H1 (cell line): ENCODE results near the gene NECTIN2. TPM values are rescaled to one million over a fixed set of nuclear protein-coding genes. Genes with fewer than 3 reads are reported as not detected.
A peak's percentile ranks its signal among the peaks of the same experiment; 100 is the strongest.

Source experiments
- CTCF ChIA-PET: fragments of 300-600 bp; sonication (Branson Sonifier 250); formaldehyde crosslinking; loops from one replicate; lab custom pipeline; 2021; ENCODE audit not compliant: partially characterized antibody; lab: Charles Lee
- POLR2A ChIA-PET: fragments of 300-600 bp; sonication (Branson Sonifier 250); formaldehyde crosslinking; loops from one replicate; lab custom pipeline; 2021; ENCODE audit warnings: inconsistent platforms; ENCODE audit not compliant: partially characterized antibody; lab: Charles Lee
- DNase-seq, 2 experiments: peaks; one replicate each; pipeline versions ENCODE4 v3.0.0 to v3.0.0-alpha.2; 2010 to 2022; ENCODE audit warnings: low spot score in 2 of 2, low read depth in 1 of 2, mixed read lengths in 1 of 2
- FAIRE-seq: peaks from 2 replicates; lab custom pipeline; 2011; peaks lifted over from hg19 to GRCh38; lab: Jason Lieb, UNC
- H2AFZ ChIP-seq: 2 replicates; pipeline ENCODE4 v1.8.1; 2012; ENCODE audit warnings: low read length, inconsistent platforms
- H2AK5ac ChIP-seq: 2 replicates; pipeline ENCODE4 v1.6.1; 2013; ENCODE audit warnings: low read depth, low read length
- H2BK120ac ChIP-seq: replicated peaks from 2 replicates; pipeline ENCODE3; 2013; ENCODE audit warnings: low read depth, low read length, inconsistent platforms
- H2BK12ac ChIP-seq: 2 replicates; pipeline ENCODE4 v1.6.1; 2013; ENCODE audit warnings: low read depth, low read length
- H2BK15ac ChIP-seq: 2 replicates; pipeline ENCODE4 v1.6.1; 2013; ENCODE audit warnings: low read length
- H2BK20ac ChIP-seq: 2 replicates; pipeline ENCODE4 v1.6.1; 2013; ENCODE audit warnings: low read length
- H2BK5ac ChIP-seq: 2 replicates; pipeline ENCODE4 v1.6.1; 2013; ENCODE audit warnings: low read depth, low read length
- H3K14ac ChIP-seq: 2 replicates; pipeline ENCODE4 v1.6.1; 2013; ENCODE audit warnings: inconsistent platforms; ENCODE audit not compliant: insufficient read length
- H3K18ac ChIP-seq: 2 replicates; pipeline ENCODE4 v1.6.1; 2013; ENCODE audit warnings: low read length; ENCODE audit errors: extremely low read depth
- H3K23ac ChIP-seq: 2 replicates; pipeline ENCODE4 v1.6.1; 2013; ENCODE audit warnings: inconsistent platforms; ENCODE audit not compliant: insufficient read length
- H3K23me2 ChIP-seq: 2 replicates; pipeline ENCODE4 v1.6.1; 2013; ENCODE audit warnings: low read depth, low read length
- H3K27ac ChIP-seq: 2 replicates; pipeline ENCODE4 v1.6.1; 2011; ENCODE audit warnings: low read depth, low read length, inconsistent platforms
- H3K27me3 ChIP-seq, 4 experiments: replicated peaks in 1 of 4; 1 replicate in 1 of 4; 2 replicates in 3 of 4; pipeline versions ENCODE4 v1.6.1 to v1.8.1; 2011 to 2013; ENCODE audit warnings: low read length in 3 of 4, mild to moderate bottlenecking in 3 of 4, inconsistent platforms in 2 of 4, mixed read lengths in 2 of 4, moderate library complexity in 1 of 4; ENCODE audit not compliant: control insufficient read depth in 3 of 4, insufficient read depth in 3 of 4; ENCODE audit errors: extremely low read depth in 1 of 4
- H3K36me3 ChIP-seq, 4 experiments: 2 replicates each; pipeline versions ENCODE4 v1.6.1 to v1.8.1; 2011 to 2013; ENCODE audit warnings: mild to moderate bottlenecking in 4 of 4, low read length in 3 of 4, moderate library complexity in 2 of 4, control low read depth in 1 of 4, inconsistent platforms in 1 of 4; ENCODE audit not compliant: insufficient read depth in 4 of 4, control insufficient read depth in 2 of 4
- H3K4ac ChIP-seq: replicated peaks from 2 replicates; pipeline ENCODE3; 2013; ENCODE audit warnings: low read length, low read depth, mixed read lengths, inconsistent platforms; ENCODE audit not compliant: insufficient read length
- H3K4me1 ChIP-seq, 4 experiments: replicated peaks in 1 of 4; 1 replicate in 1 of 4; 2 replicates in 3 of 4; pipeline versions ENCODE4 v1.6.1 to v1.8.1; 2011 to 2013; ENCODE audit warnings: low read length in 3 of 4, inconsistent platforms in 2 of 4, mixed read lengths in 1 of 4; ENCODE audit not compliant: insufficient read depth in 4 of 4, control insufficient read depth in 3 of 4
- H3K4me2 ChIP-seq, 2 experiments: 2 replicates each; pipeline versions ENCODE4 v1.6.1 to v1.8.1; 2011 to 2013; ENCODE audit warnings: low read depth in 2 of 2, low read length in 2 of 2, control low read depth in 1 of 2, inconsistent platforms in 1 of 2, mild to moderate bottlenecking in 1 of 2; ENCODE audit not compliant: insufficient read depth in 1 of 2
- H3K4me3 ChIP-seq, 4 experiments: fragments of 200-600, 300-600 bp in 1 of 4; sonication (generic), shearing (Covaris generic), sonication (Bioruptor Twin) in 1 of 4; 2 replicates each; pipeline versions ENCODE4 v1.5.1 to v1.8.1; 2011 to 2016; ENCODE audit warnings: low read length in 4 of 4, low read depth in 3 of 4, control low read depth in 2 of 4, inconsistent platforms in 2 of 4, mild to moderate bottlenecking in 2 of 4, mixed read lengths in 1 of 4, moderate library complexity in 1 of 4; ENCODE audit not compliant: insufficient read depth in 2 of 4; ENCODE audit errors: extremely low read depth in 1 of 4
- H3K56ac ChIP-seq: replicated peaks from 2 replicates; pipeline ENCODE3; 2013; ENCODE audit warnings: low read depth, mild to moderate bottlenecking, mixed read lengths, low read length, inconsistent platforms; ENCODE audit not compliant: insufficient read length
- H3K79me1 ChIP-seq: 2 replicates; pipeline ENCODE4 v1.6.1; 2013; ENCODE audit warnings: low read depth, low read length, control low read depth
- H3K79me2 ChIP-seq, 2 experiments: 2 replicates each; pipeline versions ENCODE4 v1.6.1 to v1.8.1; 2012 to 2013; ENCODE audit warnings: low read length in 2 of 2, mild to moderate bottlenecking in 2 of 2, inconsistent platforms in 1 of 2; ENCODE audit not compliant: insufficient read depth in 2 of 2, control insufficient read depth in 1 of 2
- H3K9ac ChIP-seq, 4 experiments: replicated peaks in 1 of 4; 1 replicate in 1 of 4; 2 replicates in 3 of 4; pipeline versions ENCODE4 v1.6.1 to v1.8.1; 2011 to 2013; ENCODE audit warnings: low read depth in 3 of 4, low read length in 3 of 4, control low read depth in 2 of 4, mild to moderate bottlenecking in 2 of 4, moderate library complexity in 2 of 4, inconsistent platforms in 1 of 4; ENCODE audit errors: extremely low read depth in 1 of 4
- H3K9me3 ChIP-seq, 2 experiments: 2 replicates each; pipeline versions ENCODE4 v1.6.1 to v1.8.1; 2012 to 2013; ENCODE audit warnings: mild to moderate bottlenecking in 2 of 2, moderate library complexity in 2 of 2, control low read depth in 1 of 2, inconsistent platforms in 1 of 2, low read depth in 1 of 2, low read length in 1 of 2, mixed read lengths in 1 of 2; ENCODE audit not compliant: insufficient read depth in 2 of 2
- H4K20me1 ChIP-seq, 2 experiments: replicated peaks in 1 of 2; 2 replicates each; pipeline versions ENCODE3 to v1.8.1; 2011 to 2013; ENCODE audit warnings: inconsistent platforms in 2 of 2, low read length in 2 of 2, mild to moderate bottlenecking in 1 of 2; ENCODE audit not compliant: insufficient read depth in 2 of 2, control insufficient read depth in 1 of 2
- H4K5ac ChIP-seq: 2 replicates; pipeline ENCODE4 v1.6.1; 2013; ENCODE audit warnings: low read length, low read depth, mixed read lengths, inconsistent platforms; ENCODE audit not compliant: insufficient read length
- H4K8ac ChIP-seq: 2 replicates; pipeline ENCODE4 v1.8.0; 2013; ENCODE audit warnings: mild to moderate bottlenecking, moderate library complexity, low read length, inconsistent platforms; ENCODE audit not compliant: insufficient read depth; ENCODE audit errors: extremely low read depth
- H4K91ac ChIP-seq: replicated peaks from 2 replicates; pipeline ENCODE3; 2013; ENCODE audit warnings: low read length, mixed read lengths, inconsistent platforms; ENCODE audit not compliant: insufficient read length
- ATF2 ChIP-seq: IDR thresholded peaks from 2 replicates; pipeline ENCODE4 v1.6.1; 2012; ENCODE audit warnings: low read length, inconsistent platforms
- BACH1 ChIP-seq: IDR thresholded peaks from 2 replicates; pipeline ENCODE4 v1.6.1; 2012; ENCODE audit warnings: low read length, improper control_type of control experiment
- CBX8 ChIP-seq: fragments of 300-800, 300-1000 bp; sonication (generic); IDR thresholded peaks from 2 replicates; pipeline ENCODE4 v1.7.1; 2016; ENCODE audit warnings: low read depth, low read length, borderline replicate concordance
- CTBP2 ChIP-seq: IDR thresholded peaks from 2 replicates; pipeline ENCODE4 v1.7.0; 2011; ENCODE audit warnings: borderline replicate concordance, mild to moderate bottlenecking, moderate library complexity, mixed read lengths, low read length; ENCODE audit not compliant: insufficient read depth, insufficient read length
- FOSL1 ChIP-seq: IDR thresholded peaks from 2 replicates; pipeline ENCODE4 v1.6.1; 2011; ENCODE audit warnings: mild to moderate bottlenecking, low read depth, low read length, moderate library complexity; ENCODE audit not compliant: insufficient read depth
- GTF2F1 ChIP-seq: IDR thresholded peaks from 2 replicates; pipeline ENCODE4 v1.6.1; 2012; ENCODE audit warnings: low read depth, low read length, improper control_type of control experiment, borderline replicate concordance
- JUN ChIP-seq: IDR thresholded peaks from 2 replicates; pipeline ENCODE4 v1.6.1; 2011; ENCODE audit warnings: low read depth, mild to moderate bottlenecking, improper control_type of control experiment, low read length
- KDM4A ChIP-seq: IDR thresholded peaks from one replicate; pipeline ENCODE4 v1.7.1; 2012; ENCODE audit warnings: low read depth, mild to moderate bottlenecking, moderate library complexity, low read length, inconsistent platforms; ENCODE audit not compliant: severe bottlenecking
- RBBP5 ChIP-seq: IDR thresholded peaks from 2 replicates; pipeline ENCODE4 v1.7.1; 2012; ENCODE audit warnings: low read depth, mild to moderate bottlenecking, inconsistent platforms, low read length, moderate library complexity, borderline replicate concordance
- WGBS, 2 experiments: shearing (Covaris generic) in 1 of 2; methylation state at CpG; one replicate each; pipeline versions ENCODE4 v1.1.6 to v1.1.7; 2013 to 2015; ENCODE audit warnings: low lambda C conversion rate in 2 of 2, mixed read lengths in 2 of 2, inconsistent platforms in 1 of 2, low coverage in 1 of 2, missing lambda C conversion rate in 1 of 2; ENCODE audit not compliant: insufficient replicate concordance in 2 of 2, insufficient coverage in 1 of 2, insufficient read length in 1 of 2; ENCODE audit errors: extremely low coverage in 1 of 2, missing lambda C conversion rate in 1 of 2; 5-methylcytosine and 5-hydroxymethylcytosine counted together
- polyA plus RNA-seq, 7 experiments: library from polyadenylated mRNA; depleted of rRNA in 3 of 7; stranded (reverse) in 5 of 7; unstranded in 2 of 7; fragments of >200 nt in 5 of 7; fragments of 200-250 nt in 2 of 7; gene quantifications; 1 replicate in 5 of 7; 2 replicates in 1 of 7; 4 replicates in 1 of 7; pipeline versions ENCODE4 v1.2.1 to v1.2.3, GENCODE V29; 2011 to 2013; ENCODE audit warnings: missing spikeins in 2 of 7, mixed read lengths in 2 of 7
- total RNA-seq: library from RNA; stranded (reverse); fragmentation: NEBNext Ultra II Directional; extraction: Animal tissue kit (Norgen Biotek cat#: 25700); gene quantifications from 2 replicates; pipeline ENCODE4 v1.2.1, GENCODE V29; 2021

Gene NECTIN2
- total and polyA plus RNA-seq, 2 of the 8 experiments (the other 6 are each of a cell fraction or from before 2014, with no cell fraction given): 184 to 237 TPM

GRCh38 chr19:44878120-44878865, 32.2 kb downstream of the NECTIN2 start:
- H3K9ac ChIP-seq: 0 out of 7 replicates have a peak overlapping the region, but pooled peaks of 1 of the 4 experiments have one; percentile 21
- no peak overlapping the region for H3K4me3 ChIP-seq
- no peak for DNase-seq
- H3K18ac ChIP-seq: no peak overlapping the region
- H3K79me2 ChIP-seq: no peaks in the 10 kb centered on the region; a peak in 1 of 4 replicates
- H2AFZ ChIP-seq: no peak overlapping the region
- H3K27ac ChIP-seq: no peak overlapping the region
- no peak overlapping the region for H4K5ac ChIP-seq
- H4K91ac ChIP-seq: no peak overlapping the region
- no peak overlapping the region for H3K4ac ChIP-seq
- peaks cover 4 to 19% of the 10 kb centered on the region in 2 experiments for H4K20me1 ChIP-seq
- H2BK5ac ChIP-seq: no peak overlapping the region
- no peaks in the 10 kb centered on the region for H3K79me1 ChIP-seq
- ChIA-PET CTCF (no interaction called here), POLR2A (interaction anchor here (0.8 to 13.6 kb wide), 7 partner anchors 10 to 68 kb away, joined by 3 to 109 read pairs (median 18); partner anchors contain the start of genes NECTIN2 and TOMM40)
- 86% methylated on average over 19 of the region's 26 CpGs; no CpG with 5 or more reads in 1 of the 2 experiments for WGBS, 2 experiments
- no peak overlapping the region for H2BK15ac ChIP-seq
- no peak overlapping the region for H2BK120ac ChIP-seq
- 0 out of 2 replicates have a peak overlapping the region, but pooled peaks have one; percentile 13 for H2AK5ac ChIP-seq
- H3K9me3 ChIP-seq: no peaks in the 10 kb centered on the region
- no peak overlapping the region for H3K4me2 ChIP-seq
- no peaks in the 10 kb centered on the region for H3K23me2 ChIP-seq
- no peak for TF ChIP-seq CTBP2
- TF ChIP-seq KDM4A: no peak
- TF ChIP-seq JUN: no peak
- TF ChIP-seq CBX8: no peak
- TF ChIP-seq ATF2: no peak
- TF ChIP-seq RBBP5: no peak
- no peak for TF ChIP-seq FOSL1
- TF ChIP-seq BACH1: no peak
- TF ChIP-seq GTF2F1: no peak
- H3K56ac ChIP-seq: no peak overlapping the region
- no peaks in the 10 kb centered on the region for H3K27me3 ChIP-seq
- H3K23ac ChIP-seq: no peak overlapping the region
- peaks cover 0 to 21% (median 3%) of the 10 kb centered on the region in 4 experiments; a peak in 5 of 7 replicates for H3K4me1 ChIP-seq
- H2BK20ac ChIP-seq: no peak overlapping the region
- no peak overlapping the region for H3K14ac ChIP-seq
- no peak overlapping the region for H4K8ac ChIP-seq
- H2BK12ac ChIP-seq: no peak overlapping the region
- FAIRE-seq: no peak
- H3K36me3 ChIP-seq: peaks cover 35 to 66% (median 46%) of the 10 kb centered on the region in 4 experiments
